HUES6 (cell line): ENCODE measurements around the gene LMTK3.
"Not testable (repeated sequence)": the region's sequence is repeated elsewhere in the genome, so short reads cannot be mapped to it uniquely, and the experiment has no call there.

Experiments
- H3K27ac ChIP-seq: 2 replicates; pipeline ENCODE4 v1.7.0; 2013; ENCODE audit warnings: low read depth, mild to moderate bottlenecking, low read length, inconsistent platforms
- H3K27me3 ChIP-seq: 2 replicates; pipeline ENCODE4 v1.6.1; 2013; ENCODE audit warnings: low read length; ENCODE audit not compliant: control insufficient read depth, insufficient read depth
- H3K36me3 ChIP-seq: 2 replicates; pipeline ENCODE4 v1.6.1; 2013; ENCODE audit warnings: low read length; ENCODE audit not compliant: control insufficient read depth, insufficient read depth
- H3K4me1 ChIP-seq: 2 replicates; pipeline ENCODE4 v1.6.1; 2013; ENCODE audit warnings: low read length; ENCODE audit not compliant: control insufficient read depth, insufficient read depth
- H3K4me3 ChIP-seq: 2 replicates; pipeline ENCODE4 v1.5.1; 2013; ENCODE audit warnings: low read depth, low read length
- H3K9ac ChIP-seq: one replicate; pipeline ENCODE4 v1.6.1; 2013; ENCODE audit warnings: mild to moderate bottlenecking, low read length
- H3K9me3 ChIP-seq: 2 replicates; pipeline ENCODE4 v1.6.1; 2013; ENCODE audit warnings: low read depth, low read length; ENCODE audit not compliant: control insufficient read depth, insufficient read depth

Gene LMTK3

GRCh38 chr19:48537541-48537940, 25.9 kb upstream of the LMTK3 start:
- no peak overlapping the region for H3K27ac ChIP-seq
- H3K4me1 ChIP-seq = no peaks in the 10 kb centered on the region
- H3K36me3 ChIP-seq = no peaks in the 10 kb centered on the region
- no peaks in the 10 kb centered on the region for H3K27me3 ChIP-seq
- H3K9ac ChIP-seq = no peak overlapping the region
- H3K4me3 ChIP-seq = no peak overlapping the region
- H3K9me3 ChIP-seq = no peaks in the 10 kb centered on the region

DNA sequence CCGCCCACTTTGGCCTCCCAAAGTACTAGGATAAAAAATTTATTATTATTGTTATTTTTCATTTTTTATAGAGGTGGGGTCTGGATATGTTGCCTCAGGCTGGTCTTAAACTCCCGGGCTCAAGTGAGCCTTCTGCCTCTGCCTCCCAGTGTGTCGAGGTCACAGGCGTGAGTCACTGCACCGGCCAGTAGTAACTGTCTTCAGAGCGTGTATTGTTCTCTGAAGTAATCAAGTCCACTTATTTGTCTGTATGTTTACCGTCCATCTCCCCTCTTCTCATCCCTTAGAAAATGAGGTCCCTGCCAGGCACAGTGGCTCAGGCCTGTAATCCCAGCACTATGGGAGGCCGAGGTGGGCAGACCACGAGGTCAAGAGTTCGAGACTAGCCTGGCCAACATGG, 22.1 kb upstream of the LMTK3 start:
- Histone ChIP-seq H3K4me1 (no peaks in the 10 kb centered on the region), H3K27me3 (no peaks in the 10 kb centered on the region), H3K27ac (no peak overlapping the region), H3K4me3 (no peak overlapping the region), H3K36me3 (no peaks in the 10 kb centered on the region), H3K9me3 (peaks cover 6% of the 10 kb centered on the region), H3K9ac (no peak overlapping the region)

DNA sequence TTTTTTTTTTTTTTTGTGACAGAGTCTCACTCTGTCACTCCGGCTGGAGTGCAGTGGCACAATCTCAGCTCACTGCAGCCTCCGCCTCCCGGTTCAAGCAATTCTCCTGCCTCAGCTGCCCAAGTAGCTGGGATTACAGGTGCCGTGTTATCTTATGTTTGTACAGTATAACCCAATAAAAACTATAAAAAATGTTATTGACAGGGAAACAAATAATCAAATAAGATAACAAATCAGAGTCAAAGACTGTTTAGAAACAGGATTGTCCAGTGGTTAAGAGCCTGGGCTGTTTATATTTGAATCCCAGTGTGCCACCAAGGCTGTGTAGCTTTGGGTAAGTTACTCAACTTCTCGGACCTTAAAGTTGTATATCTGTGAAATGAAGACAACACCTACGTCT, 19.1 kb upstream of the LMTK3 start:
- Histone ChIP-seq H3K27me3 (no peaks in the 10 kb centered on the region), H3K9me3 (peaks cover 30% of the 10 kb centered on the region), H3K27ac (no peak overlapping the region), H3K36me3 (no peaks in the 10 kb centered on the region), H3K4me1 (no peaks in the 10 kb centered on the region; the same call in 1 of the 2 replicates), H3K4me3 (no peak overlapping the region), H3K9ac (no peak overlapping the region)

DNA sequence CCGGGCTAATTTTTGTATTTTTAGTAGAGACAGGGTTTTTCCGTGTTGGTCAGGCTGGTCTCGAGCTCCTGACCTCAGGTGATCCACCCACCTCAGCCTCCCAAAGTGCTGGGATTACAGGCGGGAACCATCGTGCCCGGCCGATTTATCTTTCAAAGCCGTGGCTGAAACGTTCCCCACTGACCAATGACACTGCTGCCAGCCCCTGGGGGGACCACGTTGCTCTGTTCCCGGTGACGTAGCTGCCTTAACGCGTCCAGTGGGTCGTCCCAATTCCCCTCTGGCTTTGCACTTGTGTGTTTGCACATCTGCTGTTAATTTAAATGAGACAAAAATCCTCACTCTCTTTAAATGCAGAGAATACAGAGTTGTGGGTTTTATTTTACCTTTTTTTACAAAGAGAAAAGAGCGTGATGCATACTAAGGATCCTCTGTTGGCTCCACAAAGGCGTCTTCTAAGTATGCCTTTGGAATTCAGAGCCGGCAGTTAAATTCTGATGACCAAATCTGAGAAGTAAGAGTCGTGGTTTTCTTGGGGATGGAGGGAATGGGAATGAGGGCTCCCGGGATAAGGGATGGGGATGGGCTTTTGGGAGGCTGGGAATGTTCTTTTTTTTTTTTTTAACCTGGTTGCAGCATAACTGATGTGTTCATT, 18.6 kb upstream of the LMTK3 start:
- H3K9ac ChIP-seq = no peak overlapping the region

GRCh38 chr19:48529156-48529555, 17.5 kb upstream of the LMTK3 start:
- Histone ChIP-seq H3K9me3 (peaks cover 36% of the 10 kb centered on the region), H3K4me3 (no peak overlapping the region), H3K27me3 (no peaks in the 10 kb centered on the region), H3K36me3 (no peaks in the 10 kb centered on the region), H3K9ac (no peak overlapping the region), H3K27ac (no peak overlapping the region), H3K4me1 (no peaks in the 10 kb centered on the region; the same call in 1 of the 2 replicates)

More for the DNA sequence above, 18.6 kb upstream of the LMTK3 start:
- no peak overlapping the region for H3K27ac ChIP-seq
- no peaks in the 10 kb centered on the region for H3K27me3 ChIP-seq
- no peak overlapping the region for H3K4me3 ChIP-seq
- peaks cover 30% of the 10 kb centered on the region for H3K9me3 ChIP-seq
- H3K36me3 ChIP-seq = no peaks in the 10 kb centered on the region
- H3K4me1 ChIP-seq = no peaks in the 10 kb centered on the region; the same call in 1 of the 2 replicates

GRCh38 chr19:48524732-48525131, 13.1 kb upstream of the LMTK3 start:
- Histone ChIP-seq H3K27me3 (no peaks in the 10 kb centered on the region), H3K4me1 (no peaks in the 10 kb centered on the region; the same call in 1 of the 2 replicates), H3K36me3 (no peaks in the 10 kb centered on the region), H3K27ac (no peak overlapping the region), H3K9me3 (peaks cover 39% of the 10 kb centered on the region), H3K9ac (no peak overlapping the region), H3K4me3 (no peak overlapping the region)

GRCh38 chr19:48524221-48524620, 12.6 kb upstream of the LMTK3 start:
- H3K36me3 ChIP-seq = no peaks in the 10 kb centered on the region
- H3K9ac ChIP-seq = no peak overlapping the region
- no peak overlapping the region for H3K27ac ChIP-seq
- no peaks in the 10 kb centered on the region for H3K27me3 ChIP-seq
- peaks cover 36% of the 10 kb centered on the region for H3K9me3 ChIP-seq
- no peaks in the 10 kb centered on the region; the same call in 1 of the 2 replicates for H3K4me1 ChIP-seq
- no peak overlapping the region for H3K4me3 ChIP-seq

GRCh38 chr19:48520134-48520533, 8.5 kb upstream of the LMTK3 start:
- Histone ChIP-seq H3K36me3 (no peaks in the 10 kb centered on the region), H3K4me3 (no peak overlapping the region), H3K27me3 (no peaks in the 10 kb centered on the region), H3K4me1 (no peaks in the 10 kb centered on the region), H3K9me3 (peaks cover 8% of the 10 kb centered on the region), H3K27ac (no peak overlapping the region), H3K9ac (no peak overlapping the region)

- not testable (repeated sequence) for H3K27ac ChIP-seq, H3K27me3 ChIP-seq, H3K9ac ChIP-seq, H3K4me3 ChIP-seq, H3K36me3 ChIP-seq, H3K9me3 ChIP-seq, H3K4me1 ChIP-seq
These were observed 7.8 kb upstream of the LMTK3 start for GRCh38 chr19:48519426-48519825.

GRCh38 chr19:48518207-48518606, 6.6 kb upstream of the LMTK3 start:
- Histone ChIP-seq H3K4me1 (peaks cover 4% of the 10 kb centered on the region), H3K27me3 (peaks cover 3% of the 10 kb centered on the region), H3K9ac (no peak overlapping the region), H3K36me3 (no peaks in the 10 kb centered on the region), H3K4me3 (no peak overlapping the region), H3K9me3 (no peaks in the 10 kb centered on the region), H3K27ac (no peak overlapping the region)

- Histone ChIP-seq H3K4me3 (no peak overlapping the region), H3K36me3 (no peaks in the 10 kb centered on the region), H3K9me3 (no peaks in the 10 kb centered on the region), H3K27me3 (peaks cover 19% of the 10 kb centered on the region), H3K9ac (no peak overlapping the region), H3K27ac (no peak overlapping the region), H3K4me1 (peaks cover 4% of the 10 kb centered on the region)
These were observed 4.9 kb upstream of the LMTK3 start for GRCh38 chr19:48516536-48516935.

- Histone ChIP-seq H3K27me3 (peaks cover 24% of the 10 kb centered on the region), H3K9me3 (no peaks in the 10 kb centered on the region), H3K9ac (no peak overlapping the region), H3K36me3 (no peaks in the 10 kb centered on the region), H3K4me1 (peaks cover 4% of the 10 kb centered on the region), H3K4me3 (peak overlapping the region; percentile 73), H3K27ac (no peak overlapping the region)
These were observed 2.5 kb upstream of the LMTK3 start for GRCh38 chr19:48514123-48514458.
